OCI-LY3 (cell line): ENCODE measurements around the gene SERPINI1.

Experiments
- H2AFZ ChIP-seq: fragments of 200-600, 300-600 bp; shearing (Covaris generic); 2 replicates; pipeline ENCODE4 v1.6.0; 2014; ENCODE audit warnings: antibody characterized with exemption, low read depth, low read length
- H3K27ac ChIP-seq: fragments of 200-600, 300-600 bp; sonication (generic); 2 replicates; pipeline ENCODE4 v1.5.1; 2014; ENCODE audit warnings: mild to moderate bottlenecking, low read length, moderate library complexity, mixed read lengths
- H3K27me3 ChIP-seq: fragments of 200-600, 300-600 bp; sonication (generic); 2 replicates; pipeline ENCODE4 v1.6.1; 2014; ENCODE audit warnings: low read depth, low read length, mixed read lengths
- H3K36me3 ChIP-seq: fragments of 200-600, 300-600 bp; sonication (generic); replicated peaks from 2 replicates; pipeline ENCODE3; 2014; ENCODE audit warnings: low read depth, low read length, mixed read lengths
- H3K4me1 ChIP-seq: fragments of 300-600, 200-600 bp; sonication (generic); 2 replicates; pipeline ENCODE4 v1.6.1; 2014; ENCODE audit warnings: low read length, mixed read lengths
- H3K4me2 ChIP-seq: fragments of 200-600, 300-600 bp; sonication (generic); 2 replicates; pipeline ENCODE4 v1.6.1; 2014; ENCODE audit warnings: low read length, mixed read lengths
- H3K4me3 ChIP-seq: fragments of 300-600, 200-600 bp; sonication (generic); 2 replicates; pipeline ENCODE4 v1.5.1; 2014; ENCODE audit warnings: antibody characterized with exemption, mild to moderate bottlenecking, low read length, moderate library complexity
- H3K79me2 ChIP-seq: fragments of 300-600, 200-600 bp; shearing (Covaris generic); 2 replicates; pipeline ENCODE4 v1.6.1; 2014; ENCODE audit warnings: mild to moderate bottlenecking, low read length, mixed read lengths
- H3K9ac ChIP-seq: fragments of 300-600, 200-600 bp; shearing (Covaris generic); 2 replicates; pipeline ENCODE4 v1.6.0; 2014; ENCODE audit warnings: mild to moderate bottlenecking, low read length, moderate library complexity
- H3K9me3 ChIP-seq: fragments of 200-600, 300-600 bp; shearing (Covaris generic); 2 replicates; pipeline ENCODE4 v1.6.1; 2014; ENCODE audit warnings: low read length, mixed read lengths; ENCODE audit not compliant: insufficient read depth
- H4K20me1 ChIP-seq: fragments of 200-600, 300-600 bp; sonication (generic); 2 replicates; pipeline ENCODE4 v1.6.1; 2016; ENCODE audit warnings: low read length, mixed read lengths; ENCODE audit not compliant: insufficient read depth
- CTCF ChIP-seq: fragments of 200-600, 300-600 bp; sonication (generic); IDR thresholded peaks from 2 replicates; pipeline ENCODE4 v1.5.1; 2014; ENCODE audit warnings: antibody characterized with exemption, low read length, low read depth
- EZH2phosphoT487 ChIP-seq: fragments of 200-600 bp; shearing (Covaris generic); IDR thresholded peaks from 2 replicates; pipeline ENCODE4 v1.6.1; 2018; ENCODE audit warnings: antibody characterized with exemption, mixed run types, low read depth

Gene SERPINI1

DNA sequence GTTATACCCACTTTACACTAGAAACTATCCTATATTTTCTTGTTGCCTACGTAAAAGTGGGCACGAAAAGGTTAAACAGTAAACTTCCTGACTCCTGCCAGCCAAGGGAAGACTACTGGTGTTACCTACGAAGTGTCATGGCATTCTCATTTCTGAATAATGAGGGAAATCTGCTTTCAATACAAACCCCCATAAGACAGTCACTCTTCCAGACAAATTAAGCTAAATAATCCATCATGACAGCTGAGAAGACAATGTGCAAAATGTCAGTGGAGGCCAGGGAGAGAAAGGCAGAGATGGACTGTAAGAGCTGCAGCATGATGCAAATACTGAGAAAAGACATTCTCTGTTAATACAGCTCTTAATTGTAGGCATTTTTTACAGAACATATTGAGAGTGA lies 136.5 kb downstream of the SERPINI1 start:
- Histone ChIP-seq H3K4me3 (no peak overlapping the region), H3K27ac (no peak overlapping the region), H3K9ac (no peak overlapping the region), H2AFZ (no peak overlapping the region), H3K36me3 (no peaks in the 10 kb centered on the region), H3K27me3 (no peaks in the 10 kb centered on the region), H4K20me1 (no peaks in the 10 kb centered on the region), H3K9me3 (no peaks in the 10 kb centered on the region), H3K4me2 (no peak overlapping the region), H3K4me1 (no peaks in the 10 kb centered on the region), H3K79me2 (no peaks in the 10 kb centered on the region)
- TF ChIP-seq CTCF (no peak), EZH2phosphoT487 (no peak)

GRCh38 chr3:167872941-167873340 lies 137.4 kb downstream of the SERPINI1 start:
- no peaks in the 10 kb centered on the region for H3K27me3 ChIP-seq
- H3K9ac ChIP-seq, result no peak overlapping the region
- no peaks in the 10 kb centered on the region for H3K36me3 ChIP-seq
- TF ChIP-seq EZH2phosphoT487 (no peak), CTCF (peak; percentile 30)
- no peak overlapping the region for H3K27ac ChIP-seq
- H4K20me1 ChIP-seq, result no peaks in the 10 kb centered on the region
- no peaks in the 10 kb centered on the region for H3K9me3 ChIP-seq
- no peak overlapping the region for H2AFZ ChIP-seq
- no peak overlapping the region for H3K4me3 ChIP-seq
- no peak overlapping the region for H3K4me2 ChIP-seq
- H3K4me1 ChIP-seq, result no peaks in the 10 kb centered on the region
- no peaks in the 10 kb centered on the region for H3K79me2 ChIP-seq

DNA sequence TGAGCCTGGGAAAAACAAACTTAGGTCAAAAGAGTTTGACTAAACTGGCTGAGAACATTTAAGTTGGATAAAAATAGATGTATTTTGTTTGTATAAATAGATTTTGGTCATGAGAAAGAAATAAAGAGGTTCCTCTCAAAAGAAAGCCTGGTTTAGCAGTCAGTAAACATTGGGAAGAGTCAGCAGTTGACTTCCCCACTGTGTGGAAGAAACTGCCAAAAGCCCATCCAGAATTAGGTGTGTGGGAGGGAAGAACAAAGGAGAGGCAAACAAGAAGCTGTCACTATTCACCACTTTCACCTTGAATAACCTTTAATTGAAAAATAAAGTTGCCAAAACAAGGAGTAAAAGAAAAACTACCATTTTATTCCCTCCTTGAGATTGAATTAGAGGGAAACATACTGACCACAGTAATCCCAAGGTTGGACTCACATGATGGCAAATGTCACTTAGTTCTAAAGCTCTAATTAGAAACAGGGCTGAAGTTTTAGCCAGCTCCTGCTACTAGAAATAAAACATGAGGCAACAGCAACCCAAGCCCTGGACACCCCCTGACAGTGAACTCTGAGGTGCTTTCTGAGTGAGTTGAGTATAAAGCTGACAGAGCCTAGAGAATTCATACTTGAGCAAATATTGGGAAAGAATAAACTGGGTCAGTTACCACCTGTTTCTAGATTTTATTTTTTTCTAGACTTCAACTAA lies 139.3 kb downstream of the SERPINI1 start:
- Histone ChIP-seq H3K9ac (no peak overlapping the region), H3K4me1 (no peaks in the 10 kb centered on the region), H3K79me2 (no peaks in the 10 kb centered on the region), H4K20me1 (no peaks in the 10 kb centered on the region), H3K27me3 (no peaks in the 10 kb centered on the region), H3K9me3 (no peaks in the 10 kb centered on the region), H2AFZ (no peak overlapping the region), H3K4me3 (no peak overlapping the region), H3K27ac (no peak overlapping the region), H3K4me2 (no peak overlapping the region), H3K36me3 (no peaks in the 10 kb centered on the region)
- no peak for TF ChIP-seq CTCF
- TF ChIP-seq EZH2phosphoT487, result no peak
